GM13976 (cell line): ENCODE measurements around the gene CHI3L2.

ENCODE experiments used
- DNase-seq: peaks from one replicate; pipeline ENCODE4 v3.0.0; 2012; ENCODE audit warnings: low spot score
- CTCF ChIP-seq: IDR thresholded peaks from 2 replicates; pipeline ENCODE4 v1.5.1; 2012; ENCODE audit warnings: borderline replicate concordance, mild to moderate bottlenecking; ENCODE audit not compliant: insufficient read depth; ENCODE audit errors: extremely low read depth, missing control alignments, control extremely low read depth
- in situ Hi-C: fragments of 300-500 bp; cut with MboI; formaldehyde crosslinking; loops from one replicate; pipeline ENCODE4 v1.12.0; 2022; ENCODE audit warnings: low sequenced_read_pairs, mixed read lengths, inconsistent platforms; ENCODE audit not compliant: unreplicated experiment

The CHI3L2 gene

DNA sequence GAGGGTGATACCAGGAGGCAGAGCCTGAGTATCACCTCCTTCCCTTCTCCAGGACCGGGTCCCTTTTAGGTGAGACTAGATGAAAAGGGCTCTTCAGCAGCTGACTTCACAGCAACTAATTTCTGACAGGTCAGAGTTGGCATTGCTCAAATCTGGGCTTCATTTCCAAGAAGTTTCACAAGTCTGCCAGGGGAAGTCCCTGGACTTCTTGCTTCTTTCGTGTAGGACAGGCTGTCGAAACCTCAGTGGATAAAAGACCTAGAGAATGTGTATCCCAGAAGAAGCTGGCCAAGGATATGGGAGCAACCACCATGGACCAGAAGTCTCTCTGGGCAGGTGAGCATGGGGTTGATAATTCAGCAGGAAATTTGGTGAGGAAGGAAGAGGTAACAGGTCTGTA is at the start of gene CHI3L2:
TSS of gene CHI3L2 (plus strand) at position 280 of the 400 bp plus-strand sequence. CDS start at position 297, 17 bp downstream.
- DNase-seq: no peak
- no peak for TF ChIP-seq CTCF
- in situ Hi-C loops: loop anchor here (5.0 to 10.0 kb wide), 4 partner anchors 107 to 530 kb away; partner anchors contain the start of genes CD53 and DDX20

DNA sequence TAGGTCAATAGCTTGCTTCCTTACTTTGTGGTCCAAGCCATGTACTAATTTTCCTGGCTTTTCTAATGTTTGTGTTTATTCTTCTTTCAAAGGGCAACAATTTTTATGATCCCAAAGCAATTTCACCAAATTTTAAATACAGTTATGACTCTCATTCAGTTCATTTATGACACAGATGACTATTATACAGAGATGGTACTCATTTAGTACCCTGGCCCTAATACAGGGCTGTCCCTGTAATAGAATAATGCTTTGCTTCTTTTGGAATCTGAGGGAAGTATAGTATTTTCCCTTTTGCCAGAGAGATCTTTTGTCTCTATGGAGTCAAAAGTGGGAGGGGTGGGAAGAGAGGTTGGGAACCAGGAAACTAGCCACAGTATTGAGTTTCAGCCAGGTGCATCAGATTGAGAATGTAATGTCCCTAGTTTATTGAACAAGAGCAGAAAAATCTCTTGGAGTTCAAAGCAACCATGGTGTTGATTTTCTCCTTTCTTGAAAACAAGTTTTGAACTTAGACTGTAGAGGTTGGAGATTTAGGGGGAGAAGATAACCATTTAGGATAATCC is 47.5 kb upstream of the CHI3L2 start:
- in situ Hi-C loops: no loop called here
- DNase-seq: no peak
- TF ChIP-seq CTCF: no peak

DNA sequence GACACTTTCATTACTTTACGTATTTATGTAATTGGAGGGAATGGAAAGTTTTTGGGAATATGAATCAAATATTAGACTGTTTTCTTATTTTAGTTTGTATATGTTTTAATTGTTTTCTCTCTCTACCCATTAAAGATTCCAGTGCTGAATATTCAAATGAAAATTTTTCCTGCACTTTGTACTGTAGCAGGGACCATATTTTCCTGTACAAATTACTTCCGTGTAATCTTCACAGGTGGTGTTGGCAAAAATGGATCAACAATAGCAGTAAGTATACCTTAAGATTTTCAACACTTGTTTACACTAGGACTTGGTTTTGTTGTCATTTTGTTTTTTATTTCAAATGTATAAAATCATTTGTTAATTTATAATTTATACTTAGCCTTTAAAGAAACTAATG is 45.5 kb upstream of the CHI3L2 start:
- DNase-seq: no peak
- in situ Hi-C loops: no loop called here
- no peak for TF ChIP-seq CTCF

GRCh38 chr1:111183308-111184069 is 44.0 kb upstream of the CHI3L2 start:
- in situ Hi-C loops: no loop called here
- no peak for DNase-seq
- TF ChIP-seq CTCF: no peak

DNA sequence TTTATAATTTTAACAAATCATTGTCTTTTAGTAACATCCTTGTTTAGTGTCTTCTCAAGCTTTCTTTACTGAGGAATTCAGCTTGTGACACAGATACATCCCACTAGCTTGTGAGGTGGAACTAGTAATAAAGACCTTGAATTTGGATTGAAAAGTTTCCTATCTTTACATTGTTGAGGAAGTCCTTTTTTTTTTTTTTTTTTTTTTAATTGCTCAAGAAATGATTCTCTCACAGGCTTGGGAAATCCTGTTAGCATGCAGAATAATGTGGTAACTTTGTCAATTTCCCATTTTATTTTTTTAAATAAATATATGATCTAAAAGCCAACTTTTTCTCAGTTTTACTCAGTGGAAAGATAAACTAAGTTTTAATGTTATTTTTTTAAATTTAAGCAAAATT is 42.9 kb upstream of the CHI3L2 start:
- in situ Hi-C loops: no loop called here
- DNase-seq: no peak

GRCh38 chr1:111190931-111191451 is 36.5 kb upstream of the CHI3L2 start:
- DNase-seq: no peak
- in situ Hi-C loops: no loop called here
- no peak for TF ChIP-seq CTCF

More for the DNA sequence above, 42.9 kb upstream of the CHI3L2 start:
- TF ChIP-seq CTCF: no peak
